ENCODE results near the gene PREP.

- TF ChIP-seq CTCF (IDR thresholded peaks at IDR 0.05) (no peak), POLR2A (IDR thresholded peaks at IDR 0.05) (no peak)
Observed at GRCh38 chr6:105445481-105445880, 42.6 kb upstream of the PREP start.
